Caki2 (cell line): ENCODE measurements around the gene ECE1. TPM values are rescaled to one million over a fixed set of nuclear protein-coding genes. Genes with fewer than 3 reads are reported as not detected.
"Not testable (repeated sequence)": the region's sequence is repeated elsewhere in the genome, so short reads cannot be mapped to it uniquely, and the experiment has no call there.

Experiments
- DNase-seq: peaks from one replicate; pipeline ENCODE4 v3.0.0-alpha.2; 2015; ENCODE audit warnings: low read depth
- in situ Hi-C: cut with HindIII; loops from 2 replicates; pipeline ENCODE4 v1.10.0; 2016; ENCODE audit warnings: low sequenced_read_pairs, low pct_unique_long_range_greater_than_20kb, mixed read lengths
- total RNA-seq: library from RNA; depleted of rRNA; stranded (reverse); fragments of >200 nt; shearing (Covaris generic); gene quantifications from 2 replicates; pipeline ENCODE4 v1.2.3, GENCODE V29; 2014; ENCODE audit warnings: low replicate concordance

The ECE1 gene
- total RNA-seq, 1 experiment from 2014 or later, result 82.8 TPM

GRCh38 chr1:21246905-21247642, 43.2 kb downstream of the ECE1 start:
- in situ Hi-C loops, result no loop called here
- DNase-seq, result no peak

- DNase-seq, result no peak
- in situ Hi-C loops, result no loop called here
Observed at GRCh38 chr1:21245688-21246229, 44.5 kb downstream of the ECE1 start.

GRCh38 chr1:21244986-21245687, 45.1 kb downstream of the ECE1 start:
- DNase-seq, result no peak
- in situ Hi-C loops, result no loop called here

- DNase-seq, result no peak
- in situ Hi-C loops, result no loop called here
Observed at GRCh38 chr1:21244154-21244553, 46.1 kb downstream of the ECE1 start.

- DNase-seq, result no peak
- in situ Hi-C loops, result no loop called here
Observed at GRCh38 chr1:21242846-21243245, 47.4 kb downstream of the ECE1 start.

- in situ Hi-C loops, result no loop called here
- DNase-seq, result peak; percentile 23
Observed at GRCh38 chr1:21241771-21242581, 48.3 kb downstream of the ECE1 start.

GRCh38 chr1:21240706-21241105, 49.6 kb downstream of the ECE1 start:
- in situ Hi-C loops, result no loop called here

GRCh38 chr1:21239221-21239620, 51.0 kb downstream of the ECE1 start:
- in situ Hi-C loops, result no loop called here
- peak; percentile 83 for DNase-seq

More at GRCh38 chr1:21240706-21241105, 49.6 kb downstream of the ECE1 start:
- no peak for DNase-seq

GRCh38 chr1:21238141-21238800, 52.0 kb downstream of the ECE1 start:
- DNase-seq, result peak; percentile 89
- in situ Hi-C loops, result no loop called here

GRCh38 chr1:21237446-21238088, 52.7 kb downstream of the ECE1 start:
- in situ Hi-C loops, result no loop called here
- DNase-seq, result no peak

GRCh38 chr1:21236178-21236577, 54.1 kb downstream of the ECE1 start:
- in situ Hi-C loops, result no loop called here
- DNase-seq, result no peak

- in situ Hi-C loops, result no loop called here
- DNase-seq, result no peak
Observed at GRCh38 chr1:21234779-21235178, 55.5 kb downstream of the ECE1 start.

GRCh38 chr1:21233490-21233889, 56.8 kb downstream of the ECE1 start:
- in situ Hi-C loops, result no loop called here
- no peak for DNase-seq

- in situ Hi-C loops, result no loop called here
- DNase-seq, result peak; percentile 39
Observed at GRCh38 chr1:21232044-21232443, 58.2 kb downstream of the ECE1 start.

- DNase-seq, result no peak
- in situ Hi-C loops, result no loop called here
Observed at GRCh38 chr1:21229246-21230000, 60.8 kb downstream of the ECE1 start.

- in situ Hi-C loops, result not testable (repeated sequence)
Observed at GRCh38 chr1:21228224-21228623, 62.0 kb downstream of the ECE1 start.

GRCh38 chr1:21225065-21225464, 65.2 kb downstream of the ECE1 start:
- in situ Hi-C loops, result no loop called here
- DNase-seq, result no peak

More at GRCh38 chr1:21228224-21228623, 62.0 kb downstream of the ECE1 start:
- DNase-seq, result not testable (repeated sequence)
